GM23338 (cell line): ENCODE data around the gene LTV1. TPM values are rescaled to one million over a fixed set of nuclear protein-coding genes. Genes with fewer than 3 reads are reported as not detected.

Experiments used
- ATAC-seq: fragments of 200-7000 bp; cut with Tn5 transposase; 3 replicates; pipeline ENCODE4 v1.9.1; 2020
- DNase-seq: peaks from one replicate; pipeline ENCODE4 v3.0.0-alpha.2; 2015; ENCODE audit warnings: low spot score
- H2AFZ ChIP-seq: fragments of 200-600 bp; sonication (generic); 2 replicates; pipeline ENCODE4 v1.8.0; 2016; ENCODE audit warnings: antibody characterized with exemption, mild to moderate bottlenecking, moderate library complexity
- H3F3A ChIP-seq: fragments of 200-600 bp; sonication (generic); replicated peaks from 2 replicates; pipeline ENCODE4 v1.8.0; 2017; ENCODE audit warnings: antibody characterized with exemption, mixed run types, low read depth
- H3K27ac ChIP-seq: fragments of 200-600 bp; sonication (generic); 2 replicates; pipeline ENCODE4 v1.6.1; 2016; ENCODE audit warnings: low read depth
- H3K27me3 ChIP-seq: fragments of 200-600 bp; sonication (generic); 2 replicates; pipeline ENCODE4 v1.8.0; 2016; ENCODE audit warnings: mild to moderate bottlenecking, mixed run types, moderate library complexity; ENCODE audit not compliant: insufficient read depth
- H3K36me3 ChIP-seq: fragments of 200-600 bp; sonication (generic); 2 replicates; pipeline ENCODE4 v1.8.0; 2016; ENCODE audit warnings: mild to moderate bottlenecking; ENCODE audit not compliant: insufficient read depth
- H3K4me1 ChIP-seq: fragments of 200-600 bp; sonication (generic); 2 replicates; pipeline ENCODE4 v1.8.0; 2016; ENCODE audit warnings: mild to moderate bottlenecking, moderate library complexity; ENCODE audit not compliant: insufficient read depth
- H3K4me2 ChIP-seq: fragments of 200-600 bp; sonication (generic); 2 replicates; pipeline ENCODE4 v1.7.1; 2017; ENCODE audit warnings: mixed run types
- H3K4me3 ChIP-seq: fragments of 200-600 bp; sonication (generic); 2 replicates; pipeline ENCODE4 v1.6.1; 2016; ENCODE audit warnings: mixed run types
- H3K79me2 ChIP-seq: fragments of 200-600 bp; sonication (generic); replicated peaks from 2 replicates; pipeline ENCODE4 v1.8.0; 2017; ENCODE audit warnings: mild to moderate bottlenecking; ENCODE audit not compliant: insufficient read depth
- H3K9me2 ChIP-seq: fragments of 200-600 bp; sonication (generic); 2 replicates; pipeline ENCODE4 v1.8.0; 2017; ENCODE audit not compliant: insufficient read depth
- H4K20me1 ChIP-seq: fragments of 200-600 bp; sonication (generic); replicated peaks from 2 replicates; pipeline ENCODE4 v1.8.0; 2017; ENCODE audit warnings: mild to moderate bottlenecking; ENCODE audit not compliant: insufficient read depth
- H3K27ac Mint-ChIP-seq: 2 replicates; pipeline ENCODE4 v1.8.0; 2020; ENCODE audit warnings: inconsistent platforms, mild to moderate bottlenecking, moderate library complexity, mixed read lengths
- H3K27me3 Mint-ChIP-seq: 3 replicates; pipeline ENCODE4 v1.8.0; 2022; ENCODE audit warnings: low read depth, mild to moderate bottlenecking, moderate library complexity, mixed read lengths, inconsistent platforms; ENCODE audit not compliant: insufficient read depth, poor library complexity
- H3K36me3 Mint-ChIP-seq: 3 replicates; pipeline ENCODE4 v1.8.0; 2021; ENCODE audit warnings: low read depth, mild to moderate bottlenecking, inconsistent platforms, moderate library complexity, mixed read lengths
- H3K4me1 Mint-ChIP-seq: 3 replicates; pipeline ENCODE4 v1.8.0; 2020; ENCODE audit warnings: mild to moderate bottlenecking, inconsistent platforms, mixed read lengths
- H3K4me3 Mint-ChIP-seq: 3 replicates; pipeline ENCODE4 v1.8.0; 2021; ENCODE audit warnings: moderate library complexity, mild to moderate bottlenecking, inconsistent platforms, mixed read lengths
- H3K9me3 Mint-ChIP-seq: 3 replicates; pipeline ENCODE4 v1.8.0; 2020; ENCODE audit warnings: moderate library complexity, mild to moderate bottlenecking, inconsistent platforms, mixed read lengths
- CREB1 ChIP-seq: fragments of 250-450 bp; sonication (Bioruptor Pico); IDR thresholded peaks from 2 replicates; pipeline ENCODE4 v1.5.0; 2020; ENCODE audit warnings: low read depth, mild to moderate bottlenecking, moderate library complexity
- CTCF ChIP-seq, 2 experiments: fragments of 200-600 bp in 1 of 2; sonication (generic) in 1 of 2; conservative IDR thresholded peaks; 2 replicates each; pipeline versions ENCODE4 v1.5.1 to v1.6.1; 2016 to 2017; ENCODE audit warnings: antibody characterized with exemption in 2 of 2, low read depth in 2 of 2, mild to moderate bottlenecking in 2 of 2, moderate library complexity in 1 of 2
- ETS1 ChIP-seq: IDR thresholded peaks from 2 replicates; pipeline ENCODE4 v1.6.1; 2016; ENCODE audit warnings: antibody characterized with exemption
- EZH2 ChIP-seq: fragments of 200-600 bp; sonication (generic); IDR thresholded peaks from one replicate; pipeline ENCODE4 v1.8.0; 2017; ENCODE audit warnings: antibody characterized with exemption, mild to moderate bottlenecking, low read depth; ENCODE audit not compliant: unreplicated experiment
- EZH2phosphoT487 ChIP-seq: fragments of 200-600 bp; sonication (generic); IDR thresholded peaks from one replicate; pipeline ENCODE4 v1.8.1; 2018; ENCODE audit warnings: antibody characterized with exemption; ENCODE audit not compliant: unreplicated experiment
- JUNB ChIP-seq: IDR thresholded peaks from one replicate; pipeline ENCODE4 v1.6.1; 2016; ENCODE audit warnings: antibody characterized with exemption; ENCODE audit not compliant: unreplicated experiment
- NANOG ChIP-seq: IDR thresholded peaks from 2 replicates; pipeline ENCODE4 v1.6.1; 2016; ENCODE audit warnings: antibody characterized with exemption, borderline replicate concordance
- POLR2AphosphoS5 ChIP-seq: IDR thresholded peaks from 2 replicates; pipeline ENCODE4 v1.6.1; 2016; ENCODE audit warnings: antibody characterized with exemption, low read depth
- REST ChIP-seq: IDR thresholded peaks from one replicate; pipeline ENCODE4 v1.6.1; 2018; ENCODE audit warnings: antibody characterized with exemption; ENCODE audit not compliant: unreplicated experiment
- STAT1 ChIP-seq: IDR thresholded peaks from one replicate; pipeline ENCODE4 v1.6.1; 2016; ENCODE audit warnings: antibody characterized with exemption; ENCODE audit not compliant: unreplicated experiment
- ZNF114 ChIP-seq: fragments of 250-450 bp; sonication (Bioruptor Pico); IDR thresholded peaks from 2 replicates; pipeline ENCODE4 v1.5.0; 2020; ENCODE audit warnings: mild to moderate bottlenecking, moderate library complexity
- ZNF331 ChIP-seq: fragments of 250-450 bp; sonication (Bioruptor Pico); IDR thresholded peaks from 2 replicates; pipeline ENCODE4 v1.5.0; 2020; ENCODE audit warnings: low read depth, mild to moderate bottlenecking, moderate library complexity
- ZNF462 ChIP-seq: fragments of 250-450 bp; sonication (Bioruptor Pico); IDR thresholded peaks from 2 replicates; pipeline ENCODE4 v1.5.0; 2020; ENCODE audit warnings: mild to moderate bottlenecking, moderate library complexity
- polyA plus RNA-seq: library from polyadenylated mRNA; unstranded; fragments of >200 nt; fragmentation: Nextera tagmentation; extraction: Ambion mirVana; gene quantifications from 2 replicates; pipeline ENCODE4 v1.2.1, GENCODE V29; 2016
- total RNA-seq: library from RNA; depleted of rRNA; stranded (reverse); fragments of >200 nt; shearing (Covaris generic); gene quantifications from 2 replicates; pipeline ENCODE4 v1.2.3, GENCODE V29; 2014

Gene LTV1
- total and polyA plus RNA-seq, 2 experiments from 2014 or later = 36.5 to 72.4 TPM

GRCh38 chr6:143885116-143885515, 42.0 kb downstream of the LTV1 start:
- no peaks in the 10 kb centered on the region for H3K4me1 ChIP-seq
- no peaks in the 10 kb centered on the region for H3K9me2 ChIP-seq
- H3K27ac ChIP-seq = no peak overlapping the region
- H3F3A ChIP-seq = no peaks in the 10 kb centered on the region
- no peaks in the 10 kb centered on the region for H3K36me3 Mint-ChIP-seq
- H3K4me3 ChIP-seq = no peak overlapping the region
- no peak overlapping the region for H3K4me3 Mint-ChIP-seq
- H3K9me3 Mint-ChIP-seq = no peaks in the 10 kb centered on the region
- 0 out of 2 replicates have a peak overlapping the region, but pooled peaks have one; percentile 24 for H2AFZ ChIP-seq
- DNase-seq (peak; percentile 39), ATAC-seq (peak; percentile 67)
- no peaks in the 10 kb centered on the region for H3K4me1 Mint-ChIP-seq
- no peak overlapping the region for H3K27ac Mint-ChIP-seq
- no peaks in the 10 kb centered on the region for H4K20me1 ChIP-seq
- no peaks in the 10 kb centered on the region for H3K79me2 ChIP-seq
- no peak overlapping the region for H3K4me2 ChIP-seq
- TF ChIP-seq EZH2 = no peak
- no peak for TF ChIP-seq ZNF462 (CRISPR knock-in tag)
- no peak for TF ChIP-seq EZH2phosphoT487
- TF ChIP-seq ZNF114 (CRISPR knock-in tag) = no peak
- no peak for TF ChIP-seq CTCF (conservative IDR thresholded peaks at IDR 0.05; ENCODE audit: low read depth in 2 of 2)
- TF ChIP-seq ETS1 = no peak
- no peak for TF ChIP-seq JUNB
- TF ChIP-seq REST = no peak
- no peak for TF ChIP-seq STAT1
- no peak for TF ChIP-seq CREB1
- TF ChIP-seq ZNF331 (CRISPR knock-in tag) = no peak
- TF ChIP-seq NANOG = no peak
- TF ChIP-seq POLR2AphosphoS5 = no peak
- H3K36me3 ChIP-seq = no peaks in the 10 kb centered on the region
- no peaks in the 10 kb centered on the region for H3K27me3 ChIP-seq
- no peaks in the 10 kb centered on the region for H3K27me3 Mint-ChIP-seq
